ENCODE results near the gene DQX1. TPM values are rescaled to one million over a fixed set of nuclear protein-coding genes. Genes with fewer than 3 reads are reported as not detected.
A peak's percentile ranks its signal among the peaks of the same experiment; 100 is the strongest.
"Not testable (repeated sequence)": the region's sequence is repeated elsewhere in the genome, so short reads cannot be mapped to it uniquely, and the experiment has no call there.

DQX1 gene
- total RNA-seq, 2 experiments from 2014 or later, result 0.20 to 0.39 TPM

DNA sequence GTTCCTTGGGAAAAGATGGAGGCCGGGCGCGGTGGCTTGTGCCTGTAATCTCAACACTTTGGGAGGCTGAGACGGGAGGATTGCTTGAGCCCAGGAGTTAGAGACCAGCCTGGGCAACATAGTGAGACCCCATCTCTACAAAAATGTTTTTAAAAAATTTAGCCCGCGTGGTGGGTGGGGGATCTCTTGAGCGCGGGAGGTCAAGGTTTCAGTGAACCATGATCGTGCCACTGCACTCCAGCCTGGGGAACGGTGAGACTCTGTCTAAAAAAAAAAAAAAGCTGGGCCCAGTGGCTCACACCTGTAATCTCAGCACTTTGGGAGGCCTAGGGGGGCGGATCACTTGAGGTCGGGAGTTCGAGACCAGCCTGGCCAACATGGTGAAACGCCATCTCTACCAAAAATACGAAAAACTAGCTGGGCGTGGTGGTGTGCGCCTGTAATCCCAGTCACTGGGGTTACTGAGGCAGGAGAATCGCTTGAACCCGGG is 42.3 kb downstream of the DQX1 start:
- POLR2A ChIA-PET, result interaction anchor here (1.0 to 4.2 kb wide), 8 partner anchors 11 to 103 kb away, joined by 3 to 61 read pairs (median 23); partner anchors contain the start of genes AUP1, HTRA2, INO80B and LBX2
- ATAC-seq (ENCODE audit: low read depth); DNase-seq; H3K27me3 Mint-ChIP-seq; H3K9me3 Mint-ChIP-seq: not testable (repeated sequence)
- Mint-ChIP-seq H3K27ac (peak overlapping the region; percentile 99), H3K4me1 (peaks cover 30% of the 10 kb centered on the region), H3K36me3 (peaks cover 12% of the 10 kb centered on the region), H3K4me3 (peak overlapping the region; percentile 99)

DNA sequence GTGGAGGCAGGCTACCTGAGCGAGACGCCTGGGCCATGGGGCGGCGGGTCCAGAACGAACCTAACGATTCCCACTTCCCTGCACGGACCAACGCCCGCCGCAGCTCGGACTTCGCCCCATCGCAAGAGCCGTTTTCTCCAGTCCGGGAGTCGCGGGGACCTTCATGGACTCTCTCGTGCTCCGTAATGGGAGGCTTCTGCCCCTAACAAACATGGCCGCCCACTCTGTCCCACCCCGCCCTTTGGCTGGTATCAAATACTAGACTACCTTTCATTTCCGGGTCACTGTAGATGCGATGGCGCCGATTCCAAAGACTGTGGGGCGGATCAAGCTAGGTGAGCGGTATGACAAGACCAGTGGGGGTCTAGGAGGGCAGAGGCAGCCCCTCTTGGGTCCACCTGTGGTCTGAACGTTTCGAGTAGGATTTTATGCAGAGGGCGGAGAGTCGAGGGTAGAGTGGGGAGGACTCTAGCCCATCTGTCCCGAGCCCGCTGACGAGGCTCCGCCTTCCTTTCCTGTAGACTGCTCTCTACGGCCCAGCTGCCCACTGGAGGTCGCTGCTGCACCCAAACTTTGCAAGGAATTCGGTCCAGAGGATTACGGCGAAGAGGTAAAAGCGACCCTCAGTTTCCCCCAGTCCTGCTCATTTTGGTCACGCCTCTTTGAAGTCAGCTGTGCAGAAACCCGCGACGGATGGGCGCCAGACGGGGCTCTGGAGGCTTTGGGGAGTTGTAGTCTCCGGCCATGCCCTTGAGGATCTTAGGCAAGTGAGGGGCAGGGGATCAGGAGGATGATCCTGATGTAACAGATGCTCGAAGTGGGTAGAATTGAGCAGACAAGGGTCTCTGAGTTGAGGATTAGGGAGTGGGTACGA is 43.0 kb downstream of the DQX1 start, which contains the start of the genes CCDC142 and TTC31:
Gene CCDC142 (minus strand): TSS at position 198 of the 874 bp plus-strand sequence. CDS start 161 bp downstream, at position 37.
Gene TTC31 (plus strand): TSS at position 281 of the 874 bp plus-strand sequence. CDS start 15 bp downstream, at position 296.
- DNase-seq (peak; percentile 91), ATAC-seq (ENCODE audit: low read depth) (peak; percentile 93)
- Mint-ChIP-seq H3K27me3 (no peaks in the 10 kb centered on the region), H3K27ac (peak within 1 kb of the TSS; percentile 99), H3K4me1 (peaks cover 30% of the 10 kb centered on the region), H3K9me3 (no peaks in the 10 kb centered on the region), H3K36me3 (peaks cover 12% of the 10 kb centered on the region), H3K4me3 (peak within 1 kb of the TSS; percentile 99)
- POLR2A ChIA-PET, result interaction anchor here (0.9 to 4.2 kb wide), 16 partner anchors 9 to 104 kb away, joined by 3 to 61 read pairs (median 12); partner anchors contain the start of genes AUP1, C2orf81, HTRA2 and INO80B

DNA sequence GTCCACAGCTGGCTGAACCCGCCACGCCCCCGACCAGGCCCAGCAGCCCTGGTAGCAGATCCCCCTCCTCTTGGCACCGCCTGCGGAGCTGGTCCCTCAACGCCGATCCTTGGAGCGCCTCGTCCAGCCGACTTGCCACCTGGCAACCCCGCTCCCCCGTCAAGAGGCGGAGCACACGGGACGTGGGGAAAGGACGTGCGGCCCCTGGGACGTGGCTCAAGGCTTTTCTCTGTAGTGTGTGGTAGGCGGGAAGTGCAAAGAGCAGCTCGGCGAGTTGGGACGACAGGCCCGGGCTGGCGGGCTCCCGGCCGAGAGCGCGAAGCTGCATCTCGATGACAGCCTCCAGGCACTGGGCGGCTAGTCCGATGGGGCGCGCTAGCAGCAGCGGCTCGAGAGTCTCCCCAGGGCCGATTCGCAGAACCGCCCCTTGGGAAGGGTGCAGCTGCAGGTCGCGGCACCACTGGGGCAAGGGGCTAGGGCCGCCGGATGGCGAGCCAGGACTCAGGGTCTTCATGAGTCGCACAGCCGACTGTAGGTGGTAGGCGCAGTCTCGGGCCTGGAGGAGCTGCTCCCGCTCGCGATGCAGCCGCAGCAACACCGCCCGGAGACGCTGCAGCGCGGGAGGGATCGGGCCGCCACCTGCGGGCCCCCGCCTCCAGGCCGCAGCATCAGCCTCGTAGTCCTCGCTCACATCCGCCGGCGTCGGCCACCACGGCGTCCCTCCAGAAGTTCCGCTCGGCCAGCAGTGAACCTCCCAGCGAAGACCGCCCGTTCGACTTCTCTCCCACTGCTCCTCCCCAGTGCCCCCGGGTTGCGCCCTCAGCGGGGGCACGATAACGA is 43.9 kb downstream of the DQX1 start:
- DNase-seq (peak; percentile 79), ATAC-seq (ENCODE audit: low read depth) (peak; percentile 46)
- Mint-ChIP-seq H3K27me3 (no peaks in the 10 kb centered on the region), H3K9me3 (no peaks in the 10 kb centered on the region), H3K4me3 (peak overlapping the region; percentile 99), H3K4me1 (peaks cover 34% of the 10 kb centered on the region), H3K27ac (peak overlapping the region; percentile 99), H3K36me3 (peaks cover 17% of the 10 kb centered on the region)
- POLR2A ChIA-PET, result interaction anchor here (0.9 to 4.2 kb wide), 19 partner anchors 10 to 105 kb away, joined by 3 to 61 read pairs (median 10); partner anchors contain the start of genes AUP1, C2orf81, DOK1 and HTRA2

DNA sequence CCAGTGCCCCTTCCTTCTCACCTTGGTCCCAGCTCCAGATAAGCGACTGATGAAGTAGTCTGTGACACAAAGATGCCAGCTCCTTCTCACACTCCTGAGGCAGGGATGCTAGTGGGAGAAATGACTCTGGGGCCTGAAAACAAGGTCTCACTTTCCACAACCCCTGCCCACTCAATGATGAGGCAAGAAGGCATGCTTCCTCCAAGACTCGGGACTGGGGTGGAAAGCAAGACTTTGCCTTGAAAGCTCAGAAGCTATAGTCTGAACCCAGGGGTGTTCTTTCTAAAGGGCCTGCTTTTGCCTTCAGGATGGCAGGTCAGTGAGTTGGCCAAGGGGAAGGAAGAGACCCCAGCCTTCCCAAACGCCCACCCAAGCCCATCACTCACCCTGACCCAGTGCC is 44.6 kb downstream of the DQX1 start:
- DNase-seq (no peak), ATAC-seq (ENCODE audit: low read depth) (no peak)
- Mint-ChIP-seq H3K27me3 (no peaks in the 10 kb centered on the region), H3K36me3 (peaks cover 17% of the 10 kb centered on the region), H3K4me3 (peak overlapping the region; percentile 99), H3K27ac (no peak overlapping the region), H3K9me3 (no peaks in the 10 kb centered on the region), H3K4me1 (peaks cover 32% of the 10 kb centered on the region)
- POLR2A ChIA-PET, result interaction anchor here (1.2 to 4.2 kb wide), 15 partner anchors 9 to 105 kb away, joined by 3 to 61 read pairs (median 13); partner anchors contain the start of genes AUP1, C2orf81, DOK1 and HTRA2

DNA sequence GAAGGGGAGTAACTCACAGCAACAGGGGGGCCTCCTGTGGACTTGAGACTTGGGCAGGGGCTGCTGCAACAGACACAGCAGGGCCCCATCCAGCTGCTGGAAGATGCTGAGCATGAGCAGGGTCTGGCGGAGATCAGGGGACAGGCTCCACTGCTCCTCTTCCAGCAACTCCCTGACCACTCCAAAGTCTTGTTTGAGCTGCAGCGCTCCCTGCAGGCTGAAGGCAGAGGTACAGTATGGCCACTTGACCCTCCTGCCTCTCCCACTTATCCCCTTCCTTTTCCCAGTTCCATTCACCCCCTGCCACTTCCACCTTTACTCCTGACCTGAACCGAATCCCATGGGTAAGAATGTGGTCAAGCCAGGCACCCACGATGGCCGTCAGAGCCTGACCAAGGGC is 51.1 kb downstream of the DQX1 start:
- ATAC-seq (ENCODE audit: low read depth), result no peak
- Mint-ChIP-seq H3K27me3 (no peaks in the 10 kb centered on the region), H3K27ac (no peak overlapping the region), H3K9me3 (no peaks in the 10 kb centered on the region), H3K36me3 (peaks cover 17% of the 10 kb centered on the region), H3K4me1 (peaks cover 23% of the 10 kb centered on the region), H3K4me3 (no peak overlapping the region)
- DNase-seq, result no peak
- POLR2A ChIA-PET, result interaction anchor here (1.2 to 1.3 kb wide), 2 partner anchors 17 to 38 kb away, joined by 3 to 6 read pairs; partner anchors contain the start of gene WBP1

DNA sequence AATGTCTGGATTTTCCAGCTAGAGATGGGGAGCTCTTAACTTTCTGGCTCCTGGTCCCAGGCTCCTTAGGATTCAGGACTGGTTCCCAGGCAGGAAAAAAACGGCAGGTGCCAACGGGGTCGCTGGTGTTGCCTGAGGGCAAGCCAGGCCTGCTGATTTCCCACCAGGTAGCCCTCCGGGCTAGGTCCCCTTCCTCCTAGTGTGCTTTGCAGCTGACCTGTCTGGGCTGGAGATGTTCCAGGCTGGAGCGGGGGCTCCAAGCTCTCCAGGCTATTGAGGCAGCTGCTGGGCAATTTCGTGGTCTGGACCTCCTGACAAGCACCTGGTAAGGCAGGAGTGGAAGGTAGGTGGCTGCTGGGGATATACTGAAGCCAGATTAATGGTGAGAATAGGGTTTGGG is 51.5 kb downstream of the DQX1 start:
- peaks cover 21% of the 10 kb centered on the region for H3K4me1 Mint-ChIP-seq
- no peak overlapping the region for H3K27ac Mint-ChIP-seq
- ATAC-seq (ENCODE audit: low read depth), result no peak
- DNase-seq, result no peak
- H3K27me3 Mint-ChIP-seq, result no peaks in the 10 kb centered on the region
- no peak overlapping the region for H3K4me3 Mint-ChIP-seq
- H3K36me3 Mint-ChIP-seq, result peaks cover 14% of the 10 kb centered on the region
- POLR2A ChIA-PET, result interaction anchor here (1.2 to 1.3 kb wide), 2 partner anchors 16 to 38 kb away, joined by 3 to 6 read pairs; partner anchors contain the start of gene WBP1
- no peaks in the 10 kb centered on the region for H3K9me3 Mint-ChIP-seq

DNA sequence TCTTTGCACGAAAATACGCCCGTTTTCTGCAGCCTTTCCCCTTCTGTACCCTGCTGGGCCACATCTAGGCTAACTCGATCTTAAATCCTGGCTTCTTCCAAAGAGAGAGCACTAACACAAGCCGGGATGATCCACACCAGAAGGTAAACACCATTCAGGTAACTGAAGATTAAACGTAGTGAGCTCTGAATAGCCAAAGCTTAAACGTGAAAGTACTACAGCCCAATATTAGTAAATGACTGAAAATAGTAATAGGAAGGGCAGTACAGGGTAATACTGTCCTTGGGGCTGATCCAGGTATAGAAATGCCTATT is 53.1 kb downstream of the DQX1 start:
- Mint-ChIP-seq H3K4me1 (peaks cover 18% of the 10 kb centered on the region), H3K27ac (peak overlapping the region; percentile 91), H3K27me3 (no peaks in the 10 kb centered on the region), H3K36me3 (peaks cover 14% of the 10 kb centered on the region), H3K4me3 (peak overlapping the region; percentile 93), H3K9me3 (no peaks in the 10 kb centered on the region)
- POLR2A ChIA-PET, result interaction anchor here (0.6 to 3.3 kb wide), 12 partner anchors 9 to 274 kb away, joined by 3 to 61 read pairs (median 4); partner anchors contain the start of genes AUP1, C2orf81, CCDC142 and DOK1
- ATAC-seq (ENCODE audit: low read depth) (no peak), DNase-seq (no peak)

DNA sequence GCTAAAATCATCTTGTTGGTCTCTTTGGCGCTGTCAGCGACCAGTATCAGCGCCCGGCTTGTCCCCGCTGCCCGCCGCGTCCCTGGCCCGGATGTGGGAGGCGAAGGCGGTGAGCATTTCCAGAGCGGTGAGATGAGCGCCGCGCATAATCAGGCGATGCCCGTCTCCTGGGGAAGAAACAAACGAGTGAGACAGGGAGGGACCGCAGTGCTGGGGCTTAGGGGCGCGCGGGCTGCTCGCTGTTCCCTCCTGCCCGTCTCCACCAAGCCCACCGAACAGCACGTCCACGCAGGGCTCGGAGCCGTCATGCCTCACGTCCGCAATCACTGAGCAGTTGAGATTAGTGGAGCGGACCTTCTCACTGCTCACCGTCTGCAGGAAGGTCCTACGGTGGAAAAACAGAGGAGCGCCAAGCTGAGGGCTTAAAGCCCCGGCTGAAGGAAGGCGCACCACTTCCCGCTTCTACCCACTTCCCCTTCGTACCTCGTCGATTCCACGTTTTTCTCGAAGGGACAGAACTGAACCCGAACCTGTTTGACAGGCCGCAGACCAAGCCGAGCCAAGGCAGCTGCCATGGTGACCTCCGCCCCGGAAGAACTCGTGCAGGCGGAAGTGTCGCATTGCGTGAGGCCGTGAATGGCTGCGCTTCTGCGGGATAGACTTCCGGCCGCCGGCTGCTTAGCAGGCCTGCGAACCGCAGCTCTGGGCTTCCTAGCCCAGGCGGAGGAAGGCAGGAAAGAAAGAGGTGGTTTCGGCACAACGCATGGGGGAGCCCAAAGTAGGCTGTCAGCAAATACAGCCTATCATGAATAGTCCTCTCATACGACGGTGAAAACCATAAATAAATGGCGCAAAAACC is 53.7 kb downstream of the DQX1 start, which contains the start of gene MRPL53:
Gene MRPL53 (minus strand): TSS at position 595 of the 859 bp plus-strand sequence. CDS start 20 bp downstream, at position 575.
- ATAC-seq (ENCODE audit: low read depth) (peak; percentile 92), DNase-seq (peak; percentile 98)
- H3K27me3 Mint-ChIP-seq, result no peaks in the 10 kb centered on the region
- peaks cover 10% of the 10 kb centered on the region for H3K36me3 Mint-ChIP-seq
- peak within 1 kb of the TSS; percentile 91 for H3K27ac Mint-ChIP-seq
- H3K9me3 Mint-ChIP-seq, result no peaks in the 10 kb centered on the region
- peak within 1 kb of the TSS; percentile 93 for H3K4me3 Mint-ChIP-seq
- POLR2A ChIA-PET, result interaction anchor here (0.6 to 3.3 kb wide), 12 partner anchors 10 to 274 kb away, joined by 3 to 61 read pairs (median 4); partner anchors contain the start of genes AUP1, C2orf81, CCDC142 and DOK1
- H3K4me1 Mint-ChIP-seq, result peaks cover 14% of the 10 kb centered on the region

DNA sequence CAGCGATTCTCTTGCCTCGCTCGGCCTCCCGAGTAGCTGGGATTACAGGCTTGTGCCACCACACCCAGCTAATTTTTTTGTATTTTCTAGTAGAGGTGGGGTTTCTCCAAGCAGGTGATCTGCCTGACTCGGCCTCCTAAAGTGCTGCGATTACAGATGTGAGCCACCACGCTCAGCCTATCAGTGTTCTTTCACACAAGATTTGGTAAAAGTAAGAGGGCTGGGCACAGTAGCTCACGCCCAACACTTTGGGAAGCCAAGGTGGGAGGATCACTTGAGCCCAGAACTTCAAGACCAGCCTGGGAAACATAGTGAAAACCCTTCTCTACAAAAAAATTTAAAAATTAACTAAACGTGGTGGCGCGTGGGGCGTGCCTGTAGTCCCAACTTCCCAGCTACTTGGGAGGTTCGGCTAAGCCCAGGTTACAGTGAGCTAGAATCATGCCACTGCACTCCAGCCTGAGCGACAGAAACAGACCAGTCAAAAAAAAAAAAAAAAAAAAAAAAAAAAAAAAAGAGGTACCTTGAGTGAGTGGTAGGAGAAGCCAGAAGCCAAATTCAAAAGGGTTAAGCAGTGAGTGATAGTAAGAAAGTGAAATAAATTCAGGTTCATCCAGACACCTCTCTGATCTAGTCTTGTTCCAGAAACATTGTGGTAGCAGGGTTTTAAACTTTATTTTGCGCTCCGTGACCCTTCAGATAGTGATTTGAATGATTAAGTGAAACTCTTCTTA is 54.5 kb downstream of the DQX1 start:
- DNase-seq, result no peak
- Mint-ChIP-seq H3K9me3 (no peaks in the 10 kb centered on the region), H3K4me1 (peaks cover 13% of the 10 kb centered on the region), H3K4me3 (peak overlapping the region; percentile 93), H3K36me3 (peaks cover 9% of the 10 kb centered on the region), H3K27ac (peak overlapping the region; percentile 91), H3K27me3 (no peaks in the 10 kb centered on the region)
- no peak for ATAC-seq (ENCODE audit: low read depth)
- POLR2A ChIA-PET, result interaction anchor here (0.7 to 3.3 kb wide), 9 partner anchors 9 to 377 kb away, joined by 4 to 61 read pairs (median 5); partner anchors contain the start of genes AUP1, CCDC142, HTRA2 and INO80B

DNA sequence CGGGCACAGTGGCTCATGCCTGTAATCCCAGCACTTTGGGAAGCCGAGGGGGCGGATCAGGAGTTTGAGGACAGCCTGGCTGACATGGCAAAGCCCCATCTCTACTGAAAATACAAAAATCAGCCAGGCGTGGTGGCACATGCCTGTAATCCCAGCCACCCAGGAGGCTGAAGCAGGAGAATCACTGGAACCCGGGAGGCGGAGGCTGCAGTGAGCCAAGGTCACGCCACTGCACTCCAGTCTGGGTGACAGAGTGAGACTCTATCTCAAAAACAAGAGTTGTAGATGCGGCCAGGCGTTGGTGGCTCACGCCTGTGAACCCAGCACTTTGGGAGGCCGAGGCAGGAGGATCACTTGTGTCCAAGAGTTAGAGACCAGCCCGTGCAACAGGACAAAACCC is 55.3 kb downstream of the DQX1 start:
- Mint-ChIP-seq H3K4me3 (peak overlapping the region; percentile 44), H3K4me1 (peaks cover 16% of the 10 kb centered on the region), H3K27ac (peak overlapping the region; percentile 61)
- not testable (repeated sequence) for H3K27me3 Mint-ChIP-seq; DNase-seq; H3K36me3 Mint-ChIP-seq; H3K9me3 Mint-ChIP-seq; ATAC-seq (ENCODE audit: low read depth)
- POLR2A ChIA-PET, result interaction anchor here (0.7 to 3.3 kb wide), 7 partner anchors 9 to 377 kb away, joined by 4 to 61 read pairs (median 8); partner anchors contain the start of genes AUP1, CCDC142, HTRA2 and INO80B
